NCI-H2171 (cell line): ENCODE data around the gene FHIT.
"Not testable (repeated sequence)": the region's sequence is repeated elsewhere in the genome, so short reads cannot be mapped to it uniquely, and the experiment has no call there.

ENCODE experiments used
- DNase-seq: peaks from one replicate; lab custom pipeline; 2025; lab: John Stamatoyannopoulos, UW

FHIT gene

DNA sequence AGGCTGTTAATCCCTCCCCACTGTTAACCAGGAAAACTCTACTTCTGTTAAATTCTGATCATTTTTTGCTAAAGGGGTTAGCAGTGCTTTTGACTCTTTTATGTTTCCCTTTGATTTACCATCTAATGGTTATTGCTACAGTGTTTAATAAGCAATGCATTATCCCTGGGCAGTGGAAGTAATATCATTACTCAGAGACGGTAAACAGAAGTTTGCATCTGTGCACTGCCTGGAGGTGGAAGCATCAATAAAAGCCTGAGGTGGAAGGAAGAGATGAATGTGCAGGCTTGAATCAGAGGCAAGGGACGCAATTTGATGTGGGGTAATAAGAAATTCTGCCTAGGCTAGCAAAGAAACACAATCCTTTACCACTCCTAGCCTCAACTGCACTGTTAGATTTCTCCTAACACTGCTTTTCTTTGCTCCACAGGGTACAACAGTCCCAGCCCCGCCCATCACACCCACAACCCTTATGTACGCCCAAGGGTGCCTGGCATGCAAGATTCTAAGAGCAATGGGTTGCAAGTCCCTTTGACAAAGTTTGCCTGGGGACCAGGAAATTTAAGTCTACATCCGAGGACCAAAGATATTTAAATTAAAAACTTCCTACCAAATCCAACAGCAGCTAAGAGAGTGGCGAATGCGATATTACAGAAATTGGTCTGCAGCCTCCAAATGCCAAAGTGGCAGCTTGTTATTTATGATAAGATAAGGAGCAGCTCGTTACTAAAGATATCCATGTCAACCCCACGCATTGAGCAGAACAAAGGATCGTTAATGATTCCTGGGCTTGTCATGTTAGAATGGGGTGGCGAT lies 261.4 kb downstream of the FHIT start:
- no peak for DNase-seq

DNA sequence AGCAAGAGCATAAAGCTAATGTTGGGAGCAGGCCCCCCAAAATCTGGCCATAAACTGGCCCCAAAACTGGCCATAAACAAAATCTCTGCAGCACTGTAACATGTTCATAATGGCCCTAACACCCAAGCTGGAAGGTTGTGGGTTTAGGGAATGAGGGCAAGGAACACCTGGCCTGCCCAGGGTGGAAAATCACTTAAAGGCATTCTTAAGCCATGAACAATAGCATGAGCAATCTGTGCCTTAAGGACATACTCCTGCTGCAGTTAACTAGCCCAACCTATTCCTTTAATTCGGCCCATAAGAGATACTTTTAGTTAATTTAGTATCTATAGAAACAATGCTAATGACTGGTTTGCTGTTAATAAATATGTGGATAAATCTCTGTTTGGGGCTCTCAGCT lies 264.1 kb downstream of the FHIT start:
- DNase-seq: not testable (repeated sequence)

DNA sequence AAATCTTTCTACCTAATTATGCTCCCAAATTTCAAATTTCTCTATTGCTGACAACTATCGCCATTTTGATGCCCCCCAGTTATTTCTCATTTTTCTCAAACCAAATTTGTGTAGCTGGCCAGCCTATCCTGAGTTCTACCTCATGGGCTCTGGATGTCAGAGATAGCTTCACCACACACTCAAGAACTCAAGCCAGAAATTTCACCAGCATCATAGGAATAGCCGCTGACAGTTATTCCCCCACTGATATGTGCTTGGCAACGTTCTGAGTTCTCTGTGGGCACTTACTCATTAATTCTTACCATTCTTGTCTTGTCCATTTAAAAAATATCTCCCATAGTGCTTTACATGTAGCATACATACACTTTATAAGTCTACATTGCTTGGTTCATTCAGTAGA lies 264.7 kb downstream of the FHIT start:
- no peak for DNase-seq

DNA sequence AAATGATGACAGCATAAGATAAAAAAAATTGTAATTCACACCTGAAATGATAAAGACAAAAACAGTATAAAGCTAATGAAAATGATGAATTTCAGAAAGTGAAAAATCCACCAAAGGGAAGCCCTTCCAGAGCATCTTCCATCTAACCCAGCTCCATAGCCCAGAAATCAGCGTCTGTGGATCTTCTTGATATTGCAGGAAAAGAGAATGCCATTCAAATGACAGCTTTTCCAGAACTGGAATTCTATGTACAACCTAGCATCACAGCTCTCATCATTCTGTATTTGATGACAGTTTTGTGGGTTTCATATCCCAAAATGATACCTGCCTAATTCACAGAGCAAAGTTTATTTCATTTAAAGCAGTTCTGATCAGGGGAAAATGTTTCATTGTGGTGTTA lies 267.3 kb downstream of the FHIT start:
- no peak for DNase-seq

DNA sequence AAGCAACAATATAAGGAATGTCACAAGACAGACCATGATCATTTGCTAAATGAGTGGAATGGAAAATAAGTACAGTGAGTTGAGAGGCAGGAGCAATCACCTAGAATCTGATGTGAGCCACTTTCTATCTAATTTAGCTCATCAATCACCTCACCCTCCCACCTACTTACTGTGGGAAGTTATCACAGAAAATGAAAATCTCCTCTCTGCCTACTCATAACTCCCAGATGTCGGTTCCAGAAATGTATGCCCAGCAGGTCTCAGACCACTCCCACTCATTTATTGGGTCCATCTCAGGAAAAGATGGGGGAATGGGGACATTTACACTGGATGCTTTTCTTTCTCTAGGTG lies 270.9 kb downstream of the FHIT start:
- DNase-seq: no peak

DNA sequence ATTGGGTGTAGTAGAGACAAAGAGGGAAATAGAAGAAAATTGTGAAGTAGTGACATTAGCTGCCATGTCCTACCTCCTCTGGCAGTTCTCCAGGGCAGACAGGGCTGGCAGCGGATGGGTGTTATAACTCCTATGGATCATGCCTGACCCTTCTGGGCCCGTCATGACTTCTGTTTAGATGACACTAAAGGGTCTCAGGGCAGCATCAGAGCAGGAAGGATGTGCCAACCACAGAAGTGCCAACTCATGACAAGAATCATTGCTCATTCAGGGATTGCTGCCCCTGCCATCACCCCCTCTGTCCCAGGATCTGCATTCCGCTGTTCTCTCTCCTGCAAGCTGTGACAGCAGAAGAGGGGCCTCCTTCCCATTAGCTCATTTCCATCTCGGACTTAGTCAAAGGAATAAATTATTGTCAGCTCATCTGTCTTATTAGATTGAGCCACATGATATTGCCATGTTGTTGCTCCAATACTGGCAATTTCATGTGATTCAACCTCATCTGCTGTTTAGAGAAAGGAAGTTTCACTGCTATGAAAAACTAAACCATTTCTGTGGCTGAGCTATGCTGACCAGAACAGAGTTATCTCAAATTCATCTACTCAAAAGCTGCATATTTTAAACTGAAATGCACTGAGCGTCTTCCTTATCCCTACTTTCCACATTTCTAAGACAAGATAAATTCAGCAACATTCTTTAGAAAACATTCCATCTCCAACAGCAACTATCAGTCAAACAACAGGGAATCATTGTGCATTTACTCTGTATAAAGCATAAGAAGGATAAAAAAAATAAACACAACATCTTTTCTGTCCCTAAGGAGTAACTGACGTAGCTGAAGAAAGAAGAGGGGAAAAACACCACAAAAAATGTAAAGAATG lies 271.6 kb downstream of the FHIT start:
- no peak for DNase-seq

DNA sequence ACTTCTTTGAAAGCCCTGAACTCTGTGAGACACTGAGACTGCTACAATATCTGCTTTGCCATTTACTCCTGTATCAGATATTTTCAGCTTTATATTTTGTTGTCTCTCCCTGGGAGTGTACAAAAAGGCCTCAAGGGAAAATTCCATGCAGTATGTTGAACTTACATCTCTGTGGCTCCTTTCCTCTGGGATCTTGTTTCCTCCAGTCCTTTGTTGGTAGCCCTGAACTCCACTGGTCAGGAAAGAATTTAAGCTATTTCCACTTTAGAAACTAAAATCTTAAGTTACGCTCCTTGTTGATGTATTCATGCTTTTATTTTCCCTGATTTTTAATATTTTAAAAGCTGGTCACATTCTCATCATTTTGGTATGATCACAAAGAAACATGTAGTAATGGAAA lies 277.9 kb downstream of the FHIT start:
- DNase-seq: no peak

DNA sequence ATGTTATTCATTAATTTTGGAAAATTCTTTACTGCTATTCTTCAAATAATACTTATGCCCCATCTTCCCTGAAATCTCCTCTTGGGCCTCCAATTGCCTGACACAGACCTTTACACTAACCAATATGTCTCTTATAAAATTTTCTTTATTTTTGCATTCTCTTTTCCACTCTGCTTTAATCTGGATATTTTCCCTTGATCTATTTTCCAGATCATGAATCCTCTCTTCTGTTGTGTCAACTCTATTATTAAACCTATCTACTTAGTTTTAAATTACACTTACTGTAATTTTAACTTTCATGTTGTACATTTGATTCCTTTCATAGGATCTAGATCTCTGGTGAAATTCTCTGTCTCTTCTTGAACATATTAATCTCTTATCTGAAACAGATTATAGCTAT lies 278.7 kb downstream of the FHIT start:
- no peak for DNase-seq

DNA sequence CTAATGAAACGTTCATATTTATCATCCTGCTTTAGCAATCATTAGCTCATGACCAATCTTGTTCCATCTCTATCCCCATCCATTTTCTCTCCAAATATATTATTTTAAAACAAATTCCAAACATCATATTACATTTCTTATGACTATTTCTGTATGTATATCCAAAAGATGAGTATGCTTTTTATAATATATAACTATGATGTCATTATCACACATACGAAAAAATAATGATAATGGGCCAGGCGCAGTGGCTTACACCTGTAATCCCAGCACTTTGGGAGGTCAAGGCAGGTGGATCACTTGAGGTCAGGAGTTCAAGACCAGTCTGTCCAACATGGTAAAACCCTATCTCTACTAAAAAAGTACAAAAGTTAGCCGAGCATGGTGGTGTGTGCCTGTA lies 280.4 kb downstream of the FHIT start:
- no peak for DNase-seq

DNA sequence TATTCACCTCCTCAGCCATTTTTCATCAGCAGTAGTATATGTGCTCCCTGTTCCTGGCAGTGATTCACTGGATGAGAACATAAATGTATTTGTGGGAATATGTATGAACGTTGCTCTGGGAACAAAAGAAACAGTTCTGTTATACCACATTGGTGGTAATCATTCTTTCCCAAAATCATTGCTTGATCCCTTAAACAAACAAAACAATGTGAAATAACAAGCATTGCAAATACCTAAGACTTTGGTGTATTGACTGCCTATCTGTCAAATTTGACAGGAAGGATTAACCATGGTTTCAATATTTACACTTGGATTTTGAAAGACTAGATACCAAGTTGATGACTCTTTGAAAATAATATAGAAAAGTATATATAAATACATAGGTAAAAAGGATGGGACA lies 284.1 kb downstream of the FHIT start:
- no peak for DNase-seq

DNA sequence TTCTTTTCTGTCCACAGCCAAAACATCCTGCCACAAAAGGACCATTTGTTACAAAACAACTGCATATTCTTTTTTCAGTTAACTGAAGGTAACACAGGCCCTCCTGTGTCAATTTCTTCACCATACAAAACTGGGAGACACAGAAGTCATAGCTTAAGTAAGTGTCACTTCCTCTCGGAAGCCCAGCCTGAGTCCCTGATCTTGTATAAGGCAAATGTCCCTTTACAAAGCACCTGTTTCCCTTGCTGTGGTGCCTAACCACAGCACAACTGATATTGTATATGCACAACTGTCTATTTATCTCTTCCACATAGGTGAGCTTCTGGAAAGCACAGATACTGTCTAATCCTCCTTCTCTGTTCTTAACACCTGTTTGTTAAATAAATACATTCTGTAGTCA lies 293.7 kb downstream of the FHIT start:
- DNase-seq: no peak

DNA sequence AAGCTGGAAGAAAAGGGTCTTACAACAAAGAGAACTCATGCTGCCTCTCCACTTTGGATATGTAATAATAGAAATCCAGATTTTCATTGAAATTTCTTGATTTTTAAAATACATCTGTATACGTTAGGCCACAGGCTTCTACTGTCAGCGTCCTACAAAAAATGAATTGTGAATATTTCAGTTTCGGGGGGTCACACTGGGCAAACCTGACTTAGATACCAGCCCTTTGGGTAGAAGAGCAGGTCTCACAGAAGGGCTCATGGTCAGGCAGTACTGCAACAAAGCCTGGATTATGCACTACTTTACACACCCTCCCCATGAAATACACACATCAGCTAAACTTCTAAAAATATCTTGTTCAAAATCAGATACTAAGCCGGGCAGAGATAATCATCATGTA lies 294.5 kb downstream of the FHIT start:
- DNase-seq: no peak

DNA sequence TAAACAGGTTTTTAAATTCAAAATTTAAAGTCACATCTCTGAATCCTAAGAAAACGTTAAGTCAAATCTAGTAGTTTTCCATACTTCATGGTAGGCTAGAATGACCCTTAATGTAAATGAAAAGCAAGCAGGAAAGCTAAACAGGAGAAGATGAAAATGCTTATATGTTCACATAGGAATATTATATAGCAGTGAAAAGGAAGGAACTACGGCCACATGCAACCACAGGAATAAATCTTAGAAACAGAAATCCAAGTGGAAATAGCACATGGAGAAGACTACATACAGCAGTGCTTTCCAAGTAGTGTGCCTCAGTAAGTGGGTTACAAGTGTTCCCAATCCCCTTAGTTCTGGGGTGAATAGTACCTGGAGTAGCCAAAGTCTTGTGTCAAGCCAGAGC lies 296.2 kb downstream of the FHIT start:
- DNase-seq: no peak

DNA sequence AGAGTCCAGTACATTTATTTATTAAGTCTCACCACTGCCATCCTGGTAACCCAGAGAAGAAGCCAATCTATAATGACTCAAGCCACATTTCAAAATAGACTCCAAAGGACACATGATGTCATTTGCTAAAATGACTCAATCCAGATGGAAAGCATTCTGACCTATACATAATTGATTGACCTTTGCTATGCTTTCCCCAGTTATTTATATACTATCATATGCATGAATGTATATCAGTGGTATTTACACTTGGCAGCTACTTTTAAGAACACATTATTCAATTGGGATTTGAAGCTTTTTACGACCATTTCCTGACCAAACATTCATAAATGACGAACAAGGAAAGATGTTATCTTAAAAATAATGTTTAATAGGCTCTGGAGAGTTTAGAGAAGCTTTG lies 297.2 kb downstream of the FHIT start:
- DNase-seq: no peak

DNA sequence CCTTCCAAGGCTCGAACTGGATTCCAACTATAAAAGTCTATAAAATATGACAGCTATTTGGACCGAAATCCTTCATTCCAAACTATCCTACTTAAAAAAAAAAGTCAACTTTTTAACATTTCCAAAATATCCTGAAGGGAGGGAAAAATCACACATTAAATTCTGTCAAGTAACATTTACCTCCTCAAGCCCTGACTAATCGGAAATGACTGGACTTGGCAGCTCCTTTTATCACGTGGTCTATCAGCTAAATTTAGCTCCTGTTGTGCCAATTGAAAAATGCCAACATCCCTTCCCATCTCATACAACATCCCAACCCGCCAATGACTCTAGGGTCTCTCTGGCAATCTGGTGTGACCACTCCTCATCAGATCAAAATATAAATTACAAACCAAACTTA lies 297.9 kb downstream of the FHIT start:
- DNase-seq: no peak

DNA sequence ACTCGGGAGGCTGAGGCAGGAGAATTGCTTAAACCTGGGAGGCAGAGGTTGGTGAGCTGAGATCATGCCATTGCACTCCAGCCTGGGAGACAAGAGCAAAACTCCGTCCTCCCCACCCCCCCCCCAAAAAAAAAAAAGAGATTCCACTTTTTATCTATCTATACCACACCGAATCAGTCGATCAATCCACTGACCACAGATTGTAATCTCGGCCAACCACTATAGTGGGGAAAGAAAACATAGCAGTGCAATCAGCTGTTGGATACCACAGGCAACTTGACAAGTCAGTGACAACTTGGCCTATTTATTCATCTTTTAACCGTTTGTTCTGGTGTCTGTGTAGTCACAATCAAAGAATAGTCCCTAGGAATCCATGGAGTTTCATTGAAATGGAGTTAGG lies 299.2 kb downstream of the FHIT start:
- DNase-seq: no peak

DNA sequence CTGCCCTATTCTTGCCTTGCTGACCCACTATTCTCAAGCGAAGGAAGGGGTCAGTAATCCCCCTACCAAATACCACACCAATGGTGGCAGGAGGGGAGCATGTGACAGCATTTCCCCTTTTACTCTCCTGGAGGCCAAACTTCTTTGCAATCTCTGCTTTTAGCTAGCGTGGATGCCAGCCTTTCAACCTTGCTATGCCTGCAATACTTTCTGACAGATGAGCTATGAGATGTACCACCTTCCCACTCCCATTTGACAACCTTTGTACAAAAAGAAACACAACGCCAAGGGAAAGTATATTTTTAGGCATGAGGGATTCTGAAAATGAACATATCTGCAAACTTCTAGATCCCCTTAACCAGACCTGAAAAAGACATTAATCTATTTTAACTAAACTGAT lies 302.1 kb downstream of the FHIT start:
- DNase-seq: no peak

DNA sequence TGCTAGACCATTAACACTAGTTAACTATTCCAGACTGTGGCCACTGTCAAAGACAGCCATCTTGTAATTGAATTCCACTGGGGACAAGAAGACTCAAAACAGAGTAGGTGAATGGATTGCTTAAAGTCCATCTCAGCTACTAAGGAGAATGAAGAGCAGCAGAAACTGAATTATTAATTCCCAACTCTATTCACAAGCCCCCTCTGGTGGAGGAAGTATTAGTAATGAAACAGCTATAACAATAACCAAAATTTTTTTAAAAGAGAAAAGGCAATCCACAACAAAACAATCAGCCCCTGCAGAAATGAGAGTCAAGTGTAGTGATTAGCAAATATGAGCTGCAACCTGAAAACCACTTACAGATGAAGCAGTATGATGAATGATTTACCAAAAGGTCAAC lies 302.8 kb downstream of the FHIT start:
- no peak for DNase-seq

DNA sequence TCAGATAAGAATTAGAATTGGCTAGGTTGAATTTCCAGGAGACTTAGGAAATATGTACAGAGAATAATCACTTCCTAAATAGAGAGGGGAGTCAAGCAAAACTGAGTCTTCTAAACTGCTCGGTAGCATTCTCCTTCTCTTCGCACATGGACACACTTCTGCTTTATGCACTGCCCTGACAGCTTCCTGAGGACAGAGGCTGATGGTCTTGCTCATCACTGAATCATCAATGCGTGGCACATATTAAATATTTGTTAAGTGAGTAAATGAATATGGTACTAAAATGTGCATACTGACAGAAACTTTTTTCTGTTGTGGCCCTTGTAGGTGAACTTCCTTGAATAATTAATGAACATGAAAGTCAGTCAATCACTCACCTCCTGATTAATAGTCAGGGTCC lies 315.5 kb downstream of the FHIT start:
- DNase-seq: no peak

DNA sequence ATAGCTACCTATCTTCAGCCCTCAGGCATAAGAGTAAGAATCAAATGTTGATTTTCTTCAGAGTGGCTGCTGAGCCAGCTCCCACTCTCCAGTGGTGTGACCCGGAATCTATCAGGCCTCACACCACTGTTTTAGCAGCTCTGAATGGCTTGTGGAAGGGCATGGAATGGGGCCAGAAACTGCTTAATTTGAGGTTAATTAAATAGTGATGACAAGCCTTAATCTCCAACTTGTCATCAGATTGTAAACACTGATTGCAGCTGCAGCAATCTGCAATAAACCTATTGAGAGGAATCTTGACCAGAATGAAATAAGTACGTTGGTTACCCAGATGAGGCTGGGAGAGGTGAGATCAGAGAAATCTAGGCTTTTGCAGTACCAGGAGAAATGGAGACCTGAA lies 317.4 kb downstream of the FHIT start:
- no peak for DNase-seq

DNA sequence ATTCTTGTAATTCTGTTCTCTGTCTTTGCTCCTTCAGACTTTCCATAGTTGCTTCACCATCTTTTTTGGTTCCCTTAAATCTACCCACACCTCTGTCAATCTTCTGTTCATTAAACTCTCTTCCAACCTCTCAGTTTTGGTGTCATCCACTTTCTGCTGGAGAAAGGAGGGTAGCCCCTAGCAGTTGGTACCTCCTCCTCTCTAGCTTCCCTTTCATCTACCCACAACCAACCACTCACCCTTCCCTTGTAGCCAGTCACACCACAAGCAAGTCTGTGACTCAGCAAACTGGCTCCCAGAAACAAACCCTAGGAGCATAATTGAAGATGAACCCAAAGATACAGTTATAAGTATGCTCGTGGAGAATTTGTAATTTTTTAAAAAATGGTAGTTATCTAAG lies 318.6 kb downstream of the FHIT start:
- no peak for DNase-seq

DNA sequence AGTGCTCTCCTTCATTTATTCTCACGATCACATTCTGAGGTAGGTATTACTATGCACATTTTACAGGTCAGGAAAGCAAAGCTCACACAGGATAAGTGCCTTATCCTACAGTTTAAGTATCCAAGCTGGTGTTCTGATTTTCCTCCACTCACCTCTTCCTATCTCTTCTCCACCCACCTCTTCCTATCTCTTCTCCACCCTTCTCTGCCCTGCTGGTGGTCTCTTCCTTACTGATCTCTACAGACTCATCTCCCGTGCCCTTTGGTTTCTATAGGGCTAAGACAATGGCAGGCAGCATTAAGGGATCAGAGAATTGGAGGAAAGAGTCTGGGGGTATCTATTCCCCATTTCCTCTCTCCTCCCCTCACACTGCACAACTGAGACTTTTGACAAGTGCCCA lies 319.1 kb downstream of the FHIT start:
- DNase-seq: no peak

DNA sequence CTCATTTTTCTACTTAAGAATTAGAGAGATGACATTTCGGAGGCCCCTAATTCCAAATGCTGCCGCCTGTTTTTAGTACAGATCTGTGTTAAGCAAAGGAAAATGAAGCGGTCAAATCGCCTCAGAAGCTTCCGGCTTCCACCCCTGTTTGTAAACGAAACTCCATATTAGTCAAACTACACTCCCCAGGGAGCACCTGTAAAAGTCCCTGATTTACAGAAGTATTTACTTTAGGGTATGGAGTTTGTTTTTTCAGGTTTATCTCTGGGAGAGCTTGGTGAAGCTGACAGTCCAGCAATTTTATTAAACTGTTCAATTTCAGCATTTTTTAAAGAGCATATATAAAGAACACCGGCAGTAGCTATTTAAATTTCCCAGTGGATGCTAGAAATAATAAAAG lies 319.8 kb downstream of the FHIT start:
- DNase-seq: no peak

DNA sequence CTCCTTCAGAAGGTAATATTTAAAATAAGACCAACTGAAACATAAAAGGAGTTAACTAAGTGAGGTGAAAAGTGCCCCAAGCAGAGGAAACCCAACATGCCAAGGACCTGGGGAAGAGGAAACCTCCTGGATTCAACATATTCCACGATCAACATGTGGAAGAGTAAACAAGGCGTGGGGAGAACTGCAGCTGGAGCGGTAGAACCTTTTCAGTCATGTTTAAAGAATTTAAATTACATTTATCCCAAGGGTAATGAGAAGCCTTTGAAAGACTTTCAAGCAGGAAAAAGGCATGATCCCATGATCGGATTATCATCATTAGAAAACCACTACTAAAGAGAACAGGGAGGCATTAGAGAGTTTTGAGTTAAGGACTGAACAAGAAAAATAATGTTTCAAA lies 330.7 kb downstream of the FHIT start:
- DNase-seq: no peak
